Measurements from ENCODE around the gene IFI27. TPM values are rescaled to one million over a fixed set of nuclear protein-coding genes. Genes with fewer than 3 reads are reported as not detected.

IFI27 gene
- total RNA-seq, 1 donor, result 20.2 TPM

DNA sequence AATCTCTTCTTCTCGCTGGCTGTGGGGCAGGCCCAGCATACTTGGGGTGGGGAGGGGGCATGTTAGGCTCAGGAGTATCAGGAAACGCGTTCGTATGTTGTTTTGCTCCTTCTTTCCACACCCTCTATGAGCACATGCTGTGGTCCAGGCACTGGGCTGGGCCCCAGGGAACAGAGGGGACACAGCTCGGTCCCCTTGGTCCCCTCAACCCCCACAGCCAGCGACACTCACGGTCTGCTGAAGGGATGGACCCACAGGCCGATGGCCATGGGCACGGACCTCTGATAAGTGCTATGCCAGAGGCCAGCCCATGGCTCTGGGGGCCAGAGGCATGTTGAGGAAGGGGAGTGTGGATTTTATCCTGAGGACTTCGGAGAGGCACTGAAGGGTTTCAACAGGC lies 6.2 kb downstream of the IFI27 start:
- H3K4me3 ChIP-seq (ENCODE audit: low read depth, low read length), result no peak overlapping the region
- TF ChIP-seq, protein P1, sequence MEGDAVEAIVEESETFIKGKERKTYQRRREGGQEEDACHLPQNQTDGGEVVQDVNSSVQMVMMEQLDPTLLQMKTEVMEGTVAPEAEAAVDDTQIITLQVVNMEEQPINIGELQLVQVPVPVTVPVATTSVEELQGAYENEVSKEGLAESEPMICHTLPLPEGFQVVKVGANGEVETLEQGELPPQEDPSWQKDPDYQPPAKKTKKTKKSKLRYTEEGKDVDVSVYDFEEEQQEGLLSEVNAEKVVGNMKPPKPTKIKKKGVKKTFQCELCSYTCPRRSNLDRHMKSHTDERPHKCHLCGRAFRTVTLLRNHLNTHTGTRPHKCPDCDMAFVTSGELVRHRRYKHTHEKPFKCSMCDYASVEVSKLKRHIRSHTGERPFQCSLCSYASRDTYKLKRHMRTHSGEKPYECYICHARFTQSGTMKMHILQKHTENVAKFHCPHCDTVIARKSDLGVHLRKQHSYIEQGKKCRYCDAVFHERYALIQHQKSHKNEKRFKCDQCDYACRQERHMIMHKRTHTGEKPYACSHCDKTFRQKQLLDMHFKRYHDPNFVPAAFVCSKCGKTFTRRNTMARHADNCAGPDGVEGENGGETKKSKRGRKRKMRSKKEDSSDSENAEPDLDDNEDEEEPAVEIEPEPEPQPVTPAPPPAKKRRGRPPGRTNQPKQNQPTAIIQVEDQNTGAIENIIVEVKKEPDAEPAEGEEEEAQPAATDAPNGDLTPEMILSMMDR (IDR thresholded peaks at IDR 0.05; ENCODE audit: insufficient read depth, low read length), result no peak
- DNase-seq (ENCODE audit: low read depth), result no peak

DNA sequence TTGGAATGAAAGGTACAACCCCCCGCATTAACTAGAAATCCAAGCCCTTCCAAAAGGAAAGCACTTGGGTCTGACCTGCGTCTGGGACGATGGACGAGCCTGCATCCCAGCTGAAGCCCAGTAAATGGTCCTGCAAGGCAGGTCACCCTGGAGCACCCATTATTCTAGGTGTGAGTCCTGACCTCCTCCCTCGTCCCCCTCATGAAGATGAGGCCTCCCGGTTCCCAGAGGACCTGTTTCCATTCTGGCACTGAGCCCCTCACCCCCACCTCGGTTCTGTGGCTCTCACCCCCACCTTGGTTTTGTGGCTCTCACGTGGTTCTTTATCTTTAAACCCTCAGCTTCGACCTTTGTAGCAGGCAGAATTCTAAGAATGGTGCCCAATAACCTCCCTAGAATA lies 7.3 kb downstream of the IFI27 start:
- H3K4me3 ChIP-seq (ENCODE audit: low read depth, low read length), result no peak overlapping the region
- TF ChIP-seq, protein P1 (IDR thresholded peaks at IDR 0.05; ENCODE audit: insufficient read depth, low read length), result no peak
- DNase-seq (ENCODE audit: low read depth), result no peak

DNA sequence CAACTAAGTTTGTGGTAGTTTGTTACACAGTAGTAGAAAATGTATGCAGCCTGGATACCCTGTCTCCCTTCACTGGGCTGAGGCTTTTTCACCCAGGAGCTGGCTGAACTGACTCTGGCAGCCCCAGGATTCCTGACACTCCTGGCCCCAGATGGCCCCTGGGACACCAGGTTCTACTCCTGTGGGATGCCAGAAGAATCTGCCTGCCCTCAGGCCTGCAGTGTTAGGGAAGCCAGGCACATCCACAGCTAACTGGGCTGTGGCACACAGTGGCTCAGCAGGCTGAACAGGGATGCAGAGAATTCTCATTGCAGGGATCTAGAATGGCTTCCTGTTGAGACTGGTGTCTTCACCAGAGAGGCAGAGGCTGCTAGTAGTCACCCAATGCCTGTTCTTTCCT lies 8.5 kb downstream of the IFI27 start:
- TF ChIP-seq, protein P1 (IDR thresholded peaks at IDR 0.05; ENCODE audit: insufficient read depth, low read length), result no peak
- no peak for DNase-seq (ENCODE audit: low read depth)
- H3K4me3 ChIP-seq (ENCODE audit: low read depth, low read length), result no peak overlapping the region

DNA sequence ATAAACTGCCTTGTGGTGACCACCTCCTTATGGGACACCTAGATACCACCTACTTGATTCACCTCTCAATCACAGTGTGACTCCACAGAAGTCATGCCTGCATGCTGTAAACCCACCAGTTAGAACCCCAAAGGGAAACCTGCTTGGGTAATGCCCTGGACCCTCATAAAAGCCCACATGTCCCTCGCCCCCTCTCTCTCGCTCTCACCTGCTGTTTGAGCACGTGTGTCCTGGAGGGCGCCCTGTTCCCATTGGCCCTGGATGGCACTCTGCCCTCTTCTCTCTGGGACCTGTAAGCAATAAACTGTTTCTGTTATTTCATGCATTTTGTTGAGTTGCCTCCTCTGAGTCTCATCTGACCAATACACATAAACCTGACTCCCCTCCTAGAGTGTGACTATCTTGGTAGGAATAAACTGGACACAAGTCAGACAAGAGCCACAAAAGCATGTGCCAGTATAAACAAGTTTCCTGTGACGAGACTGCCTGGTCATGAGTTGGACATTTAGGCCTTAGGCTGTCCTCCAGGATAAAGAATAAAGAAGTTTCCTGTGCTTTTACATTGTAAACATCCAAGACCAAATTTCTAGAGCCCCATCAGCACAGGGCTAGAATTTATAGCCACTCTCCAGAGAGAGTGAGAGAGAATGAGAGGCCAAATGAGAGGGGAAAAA lies 10.3 kb downstream of the IFI27 start:
- H3K4me3 ChIP-seq (ENCODE audit: low read depth, low read length), result no peak overlapping the region
- peak; percentile 83 for DNase-seq (ENCODE audit: low read depth)
- TF ChIP-seq, protein P1 (IDR thresholded peaks at IDR 0.05; ENCODE audit: insufficient read depth, low read length), result no peak

DNA sequence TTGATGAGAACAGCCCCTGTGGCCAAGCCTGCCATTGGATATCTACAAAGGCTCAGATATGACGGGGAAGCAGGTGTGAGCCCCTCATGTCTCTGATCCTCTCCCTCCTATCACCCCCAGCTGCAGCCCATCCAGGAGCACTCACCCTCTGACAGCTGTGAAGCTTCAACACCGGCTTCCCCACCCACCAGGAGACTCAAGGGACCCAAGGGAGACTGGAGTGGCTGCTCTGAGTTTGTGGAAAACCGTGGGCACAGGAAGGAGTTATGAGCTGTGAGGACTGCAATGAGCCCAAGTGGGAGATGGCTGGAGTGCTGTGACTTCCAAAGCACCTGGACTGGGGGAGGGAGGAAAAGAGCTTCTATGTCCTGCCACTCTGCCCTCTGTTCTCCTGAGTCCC lies 10.9 kb downstream of the IFI27 start:
- H3K4me3 ChIP-seq (ENCODE audit: low read depth, low read length), result no peak overlapping the region
- DNase-seq (ENCODE audit: low read depth), result no peak
- TF ChIP-seq, protein P1 (IDR thresholded peaks at IDR 0.05; ENCODE audit: insufficient read depth, low read length), result no peak

DNA sequence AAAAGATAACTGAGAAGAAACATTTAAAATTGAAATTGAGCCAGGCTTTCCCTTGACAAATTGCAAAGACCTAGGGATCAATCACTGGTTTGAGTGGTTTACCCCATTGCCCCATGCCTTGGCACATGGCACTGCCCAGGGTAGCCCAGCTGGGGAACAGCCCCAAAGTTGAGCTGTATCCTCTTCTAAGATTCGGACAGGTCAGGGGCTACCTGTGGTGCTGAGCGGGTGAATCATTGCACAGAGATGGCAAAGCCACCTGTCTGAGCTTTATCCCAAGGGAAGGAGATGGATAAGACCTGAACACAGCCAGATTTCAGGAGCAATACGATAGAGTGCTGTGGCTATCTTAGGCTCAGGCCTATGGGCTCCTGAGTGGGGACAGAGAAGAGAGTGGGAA lies 11.9 kb downstream of the IFI27 start:
- TF ChIP-seq, protein P1 (IDR thresholded peaks at IDR 0.05; ENCODE audit: insufficient read depth, low read length), result no peak
- no peak for DNase-seq (ENCODE audit: low read depth)
- no peak overlapping the region for H3K4me3 ChIP-seq (ENCODE audit: low read depth, low read length)

DNA sequence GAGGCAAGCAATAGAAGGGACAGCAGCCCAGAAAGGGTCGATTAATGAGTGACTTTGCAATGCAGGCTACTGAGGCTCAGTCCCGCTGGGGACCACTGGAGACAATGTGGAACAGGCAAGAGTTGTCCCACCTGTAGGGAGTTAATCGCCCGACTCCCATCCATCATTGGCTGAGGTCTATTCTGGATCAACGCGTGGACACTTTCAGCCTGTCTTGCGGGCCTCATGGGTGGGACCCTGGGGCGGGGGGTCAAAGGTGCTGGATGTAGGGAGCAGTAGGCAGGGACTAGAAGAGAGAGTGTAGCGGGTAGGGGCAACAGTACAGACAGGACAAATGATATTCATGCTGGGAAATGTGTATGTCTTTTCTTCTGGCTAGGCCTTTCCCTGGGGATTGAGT lies 12.8 kb downstream of the IFI27 start:
- H3K4me3 ChIP-seq (ENCODE audit: low read depth, low read length), result no peak overlapping the region
- DNase-seq (ENCODE audit: low read depth), result no peak
- TF ChIP-seq, protein P1 (IDR thresholded peaks at IDR 0.05; ENCODE audit: insufficient read depth, low read length), result no peak
